Activated CD8-positive, alpha-beta T cell treated with anti-CD3 and anti-CD28 coated beads for 36 hours (primary cell): ENCODE measurements around the gene UBAC2. TPM values are rescaled to one million over a fixed set of nuclear protein-coding genes. Genes with fewer than 3 reads are reported as not detected.

Source experiments
- ATAC-seq: fragments of 200-7000 bp; cut with Tn5 transposase; one replicate; pipeline ENCODE4 v1.10.0; 2021; ENCODE audit warnings: mild to moderate bottlenecking, moderate library complexity
- CTCF ChIA-PET: fragments of 350-600 bp; sonication (Branson Sonifier 250); formaldehyde crosslinking; loops from one replicate; lab custom pipeline; 2021; ENCODE audit warnings: antibody characterized with exemption; lab: Charles Lee
- POLR2A ChIA-PET: fragments of 350-600 bp; sonication (Branson Sonifier 250); formaldehyde crosslinking; loops from one replicate; lab custom pipeline; 2021; ENCODE audit warnings: antibody characterized with exemption; lab: Charles Lee
- DNase-seq: peaks from one replicate; pipeline ENCODE4 v3.0.0-alpha.2; 2020
- H3K27ac Mint-ChIP-seq: one replicate; pipeline ENCODE4 v1.8.0; 2021; ENCODE audit warnings: mild to moderate bottlenecking, mixed read lengths
- H3K27me3 Mint-ChIP-seq: one replicate; pipeline ENCODE4 v1.8.0; 2021; ENCODE audit warnings: mixed read lengths
- H3K36me3 Mint-ChIP-seq: one replicate; pipeline ENCODE4 v1.8.0; 2021; ENCODE audit warnings: low read depth, mixed read lengths
- H3K4me1 Mint-ChIP-seq: one replicate; pipeline ENCODE4 v1.8.0; 2021; ENCODE audit warnings: low read depth, mixed read lengths
- H3K4me3 Mint-ChIP-seq: one replicate; pipeline ENCODE4 v1.8.0; 2021; ENCODE audit warnings: mild to moderate bottlenecking, moderate library complexity, mixed read lengths
- H3K9me3 Mint-ChIP-seq: one replicate; pipeline ENCODE4 v1.8.0; 2021; ENCODE audit warnings: mixed read lengths
- CTCF ChIP-seq: fragments of 200-600 bp; IDR thresholded peaks from one replicate; pipeline ENCODE4 v1.8.0; 2022; ENCODE audit warnings: antibody characterized with exemption, mild to moderate bottlenecking
- intact Hi-C: fragments of 100-400 bp; cut with micrococcal nuclease; formaldehyde crosslinking; loops from one replicate; pipeline ENCODE4 v1.10.0; 2022
- total RNA-seq, 2 experiments: library from RNA; stranded (reverse); gene quantifications; one replicate each; pipeline ENCODE4 v1.2.3, GENCODE V29; 2021

Gene UBAC2
- total RNA-seq, 2 experiments from 2014 or later, result 63.7 to 68.4 TPM

- no peak overlapping the region for H3K27ac Mint-ChIP-seq
- peaks cover 7% of the 10 kb centered on the region for H3K36me3 Mint-ChIP-seq
- intact Hi-C loops, result no loop called here
- no peak for TF ChIP-seq CTCF
- peaks cover 10% of the 10 kb centered on the region for H3K9me3 Mint-ChIP-seq
- POLR2A ChIA-PET, result interaction anchor here (1.0 to 1.5 kb wide), 4 partner anchors 9 to 90 kb away, joined by 3 to 5 read pairs (median 4); partner anchors contain the start of gene UBAC2
- no peaks in the 10 kb centered on the region for H3K27me3 Mint-ChIP-seq
- no peak for DNase-seq
- peaks cover 3% of the 10 kb centered on the region for H3K4me1 Mint-ChIP-seq
- no peak for ATAC-seq
- H3K4me3 Mint-ChIP-seq, result no peak overlapping the region
- CTCF ChIA-PET, result interaction anchor here (0.9 to 4.3 kb wide), 7 partner anchors 9 to 252 kb away, joined by 3 to 16 read pairs (median 10); partner anchors contain the start of gene UBAC2
Measured at GRCh38 chr13:99185606-99186005, 15.0 kb upstream of the UBAC2 start.

DNA sequence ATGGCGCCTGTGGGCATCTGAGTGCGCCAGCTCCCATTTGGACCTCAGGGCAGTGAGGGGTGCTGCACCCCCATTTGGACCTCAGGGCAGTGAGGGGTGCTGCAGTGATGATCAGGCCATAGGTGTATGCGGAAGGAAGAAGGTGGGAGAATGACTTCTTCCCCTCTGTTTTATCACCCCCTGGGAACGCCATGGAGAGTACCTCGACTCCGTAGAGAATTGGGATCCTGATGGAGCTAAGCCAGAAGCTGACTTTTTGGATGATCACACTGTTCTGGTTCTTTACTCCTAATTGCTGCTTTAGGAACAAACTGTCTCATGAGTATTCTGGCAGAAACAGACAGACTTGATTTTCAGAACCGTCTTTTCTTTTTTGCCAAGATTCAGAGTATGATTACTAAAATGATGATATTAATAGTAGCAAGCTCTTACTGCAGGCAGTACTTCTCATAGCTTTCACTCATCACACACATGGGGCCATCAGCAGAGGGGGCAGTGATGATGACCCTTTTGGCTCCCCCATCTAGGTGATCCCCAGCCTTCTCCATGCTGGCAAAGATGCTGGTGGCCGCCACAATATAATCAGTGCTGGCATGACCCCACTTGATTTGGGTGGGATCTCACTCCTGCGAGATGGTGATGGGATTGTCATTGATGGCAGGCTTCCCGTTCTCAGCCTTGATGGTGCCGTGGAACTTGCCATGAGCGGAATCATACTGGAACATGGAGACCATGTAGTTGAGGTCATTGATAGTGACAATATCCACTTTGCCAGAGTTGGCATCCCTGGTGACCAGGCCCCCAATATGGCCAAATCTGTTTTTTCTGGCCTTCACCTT lies 10.3 kb upstream of the UBAC2 start:
- Mint-ChIP-seq H3K27ac (no peak overlapping the region), H3K27me3 (no peaks in the 10 kb centered on the region), H3K9me3 (no peaks in the 10 kb centered on the region), H3K36me3 (no peaks in the 10 kb centered on the region), H3K4me1 (peaks cover 5% of the 10 kb centered on the region), H3K4me3 (no peak overlapping the region)
- ATAC-seq, result no peak
- ChIA-PET POLR2A (interaction anchor here (0.6 to 1.2 kb wide), 2 partner anchors 10 to 842 kb away, joined by 3 read pairs; partner anchors contain the start of gene UBAC2), CTCF (interaction anchor here (0.9 to 2.4 kb wide), 2 partner anchors 14 to 76 kb away, joined by 3 to 10 read pairs; no protein-coding TSS in a partner anchor)
- DNase-seq, result no peak
- TF ChIP-seq CTCF, result no peak
- intact Hi-C loops, result no loop called here

DNA sequence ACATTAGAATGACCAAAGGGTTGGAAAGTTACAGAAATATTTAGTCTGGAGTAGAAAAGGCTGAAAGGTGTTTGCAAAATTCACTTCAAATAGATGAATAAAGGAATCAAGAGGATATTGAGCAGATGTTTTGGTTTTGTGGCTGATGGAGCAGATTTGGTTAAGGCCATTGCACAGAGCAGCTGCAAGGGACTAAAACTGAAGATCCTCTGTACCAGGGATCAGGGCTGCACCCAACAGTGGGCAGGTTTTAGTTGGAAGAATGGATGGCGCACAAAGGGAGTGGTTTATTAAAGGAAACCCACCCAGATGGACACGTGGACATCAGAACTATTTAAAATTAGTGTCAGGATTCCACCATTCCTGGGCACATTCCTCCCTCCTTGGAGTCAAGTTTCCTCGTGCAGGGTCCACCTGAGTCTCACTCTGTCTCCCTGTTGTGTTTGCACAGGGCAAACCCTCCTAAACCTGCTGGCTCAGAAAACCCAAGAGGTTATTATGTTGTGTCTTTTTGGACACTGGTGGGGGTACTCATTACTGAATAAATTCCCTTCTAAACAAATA lies 9.2 kb upstream of the UBAC2 start:
- ChIA-PET POLR2A (interaction anchor here (0.7 kb wide), 1 partner anchor 246 kb away, joined by 3 read pairs; no protein-coding TSS in a partner anchor), CTCF (no interaction called here)
- H3K27ac Mint-ChIP-seq, result no peak overlapping the region
- no peak overlapping the region for H3K4me3 Mint-ChIP-seq
- no peak for TF ChIP-seq CTCF
- DNase-seq, result no peak
- intact Hi-C loops, result no loop called here
- no peaks in the 10 kb centered on the region for H3K36me3 Mint-ChIP-seq
- H3K4me1 Mint-ChIP-seq, result peaks cover 7% of the 10 kb centered on the region
- ATAC-seq, result no peak
- no peaks in the 10 kb centered on the region for H3K9me3 Mint-ChIP-seq
- no peaks in the 10 kb centered on the region for H3K27me3 Mint-ChIP-seq

GRCh38 chr13:99191900-99192399 lies 8.7 kb upstream of the UBAC2 start:
- no peaks in the 10 kb centered on the region for H3K9me3 Mint-ChIP-seq
- POLR2A ChIA-PET, result interaction anchor here (0.7 kb wide), 1 partner anchor 245 kb away, joined by 3 read pairs; no protein-coding TSS in a partner anchor
- no peak for ATAC-seq
- H3K27me3 Mint-ChIP-seq, result no peaks in the 10 kb centered on the region
- no peak overlapping the region for H3K4me3 Mint-ChIP-seq
- H3K36me3 Mint-ChIP-seq, result no peaks in the 10 kb centered on the region
- CTCF ChIA-PET, result no interaction called here
- no peak for DNase-seq
- H3K4me1 Mint-ChIP-seq, result peaks cover 13% of the 10 kb centered on the region
- intact Hi-C loops, result no loop called here
- no peak for TF ChIP-seq CTCF
- no peak overlapping the region for H3K27ac Mint-ChIP-seq
